Measurements from ENCODE around the gene UMAD1.

Gene UMAD1

DNA sequence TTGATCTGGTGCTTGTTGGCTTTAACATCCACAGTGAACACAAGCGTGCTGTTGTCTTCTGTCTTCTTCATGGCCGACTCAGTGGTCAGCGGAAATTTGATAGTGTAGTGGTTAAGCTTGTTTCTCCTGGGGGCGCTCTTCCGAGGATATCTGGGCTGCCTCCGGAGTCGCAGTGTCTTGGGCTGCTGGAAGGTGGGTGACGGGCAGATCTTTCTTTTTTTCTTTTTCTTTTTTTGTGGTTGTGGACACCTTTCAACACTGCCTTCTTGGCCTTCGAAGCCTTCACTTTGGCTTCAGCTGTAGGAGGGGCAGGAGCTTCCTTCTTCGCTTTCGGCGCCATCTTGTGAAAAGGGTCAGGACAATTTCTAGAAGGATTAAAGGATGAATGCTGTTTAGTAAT, 101.7 kb downstream of the UMAD1 start:
- CTCF ChIA-PET: no interaction called here
- DNase-seq (ENCODE audit: low spot score): no peak
- H3K27ac ChIP-seq: no peak overlapping the region
- TF ChIP-seq, protein P1, sequence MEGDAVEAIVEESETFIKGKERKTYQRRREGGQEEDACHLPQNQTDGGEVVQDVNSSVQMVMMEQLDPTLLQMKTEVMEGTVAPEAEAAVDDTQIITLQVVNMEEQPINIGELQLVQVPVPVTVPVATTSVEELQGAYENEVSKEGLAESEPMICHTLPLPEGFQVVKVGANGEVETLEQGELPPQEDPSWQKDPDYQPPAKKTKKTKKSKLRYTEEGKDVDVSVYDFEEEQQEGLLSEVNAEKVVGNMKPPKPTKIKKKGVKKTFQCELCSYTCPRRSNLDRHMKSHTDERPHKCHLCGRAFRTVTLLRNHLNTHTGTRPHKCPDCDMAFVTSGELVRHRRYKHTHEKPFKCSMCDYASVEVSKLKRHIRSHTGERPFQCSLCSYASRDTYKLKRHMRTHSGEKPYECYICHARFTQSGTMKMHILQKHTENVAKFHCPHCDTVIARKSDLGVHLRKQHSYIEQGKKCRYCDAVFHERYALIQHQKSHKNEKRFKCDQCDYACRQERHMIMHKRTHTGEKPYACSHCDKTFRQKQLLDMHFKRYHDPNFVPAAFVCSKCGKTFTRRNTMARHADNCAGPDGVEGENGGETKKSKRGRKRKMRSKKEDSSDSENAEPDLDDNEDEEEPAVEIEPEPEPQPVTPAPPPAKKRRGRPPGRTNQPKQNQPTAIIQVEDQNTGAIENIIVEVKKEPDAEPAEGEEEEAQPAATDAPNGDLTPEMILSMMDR (conservative IDR thresholded peaks at IDR 0.05; ENCODE audit: low read depth): no peak
- POLR2A ChIA-PET (ENCODE audit: low non-redundant PET): no interaction called here

DNA sequence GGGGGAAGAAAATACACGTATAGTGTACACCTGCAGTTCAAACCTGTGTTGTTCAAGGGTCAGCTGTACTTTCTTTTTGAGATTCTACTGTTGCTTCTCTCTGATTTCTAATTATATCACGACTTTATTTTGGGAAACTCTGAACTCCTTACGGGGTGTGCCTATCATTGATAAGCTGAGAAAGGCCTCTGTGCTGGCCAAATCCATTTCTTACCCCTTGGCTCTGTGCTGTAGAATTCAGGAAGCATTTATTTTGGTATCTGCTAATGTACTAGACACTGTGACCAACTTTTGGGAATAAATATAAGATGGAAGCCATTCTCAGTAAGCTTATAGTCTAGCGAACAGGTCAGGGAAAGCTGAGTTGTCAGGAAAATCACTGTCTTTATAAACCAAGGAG, 104.7 kb downstream of the UMAD1 start:
- H3K27ac ChIP-seq: no peak overlapping the region
- POLR2A ChIA-PET (ENCODE audit: low non-redundant PET): no interaction called here
- CTCF ChIA-PET: no interaction called here
- TF ChIP-seq, protein P1 (conservative IDR thresholded peaks at IDR 0.05; ENCODE audit: low read depth): no peak
- no peak for DNase-seq (ENCODE audit: low spot score)

DNA sequence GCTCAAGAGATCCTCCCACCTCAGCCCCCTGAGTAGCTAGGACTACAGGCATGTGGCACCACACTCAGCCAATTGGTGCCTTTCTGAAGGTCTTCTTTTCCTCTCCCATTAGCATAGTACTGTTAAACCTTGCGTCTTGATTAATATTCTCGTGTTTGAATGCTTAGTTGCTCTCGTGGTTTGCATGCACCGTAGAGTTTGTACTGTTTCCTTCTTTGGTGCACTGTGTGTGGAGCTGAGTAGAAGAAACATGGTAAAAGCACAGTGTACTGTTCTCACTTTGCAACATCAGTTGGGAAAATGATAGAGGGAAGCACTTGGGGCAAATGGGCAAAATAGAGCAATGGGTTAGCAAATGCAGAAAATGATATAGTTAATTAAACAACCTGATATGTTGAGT, 105.4 kb downstream of the UMAD1 start:
- TF ChIP-seq, protein P1 (conservative IDR thresholded peaks at IDR 0.05; ENCODE audit: low read depth): no peak
- no peak for DNase-seq (ENCODE audit: low spot score)
- no peak overlapping the region for H3K27ac ChIP-seq
- POLR2A ChIA-PET (ENCODE audit: low non-redundant PET): no interaction called here
- CTCF ChIA-PET: no interaction called here

DNA sequence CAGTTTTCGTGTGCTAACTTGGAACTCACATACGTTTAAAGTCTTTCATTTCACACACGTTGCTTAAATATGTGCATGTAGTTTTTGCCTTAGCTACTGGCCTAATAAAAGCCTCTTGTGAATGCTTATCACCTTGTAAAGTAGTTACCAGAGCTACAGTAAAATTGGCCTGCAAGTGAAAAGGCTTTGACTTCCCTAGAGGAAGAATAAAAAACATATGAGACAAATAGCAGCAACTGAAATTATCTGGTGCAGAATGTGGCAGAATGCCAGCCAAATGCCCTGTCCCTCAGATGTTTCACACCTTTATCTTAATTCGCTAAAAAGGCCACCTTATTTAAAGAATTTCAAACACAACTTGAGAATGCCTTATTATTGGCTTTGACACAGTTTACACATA, 105.9 kb downstream of the UMAD1 start:
- DNase-seq (ENCODE audit: low spot score): no peak
- TF ChIP-seq, protein P1 (conservative IDR thresholded peaks at IDR 0.05; ENCODE audit: low read depth): no peak
- no peak overlapping the region for H3K27ac ChIP-seq
- POLR2A ChIA-PET (ENCODE audit: low non-redundant PET): no interaction called here
- CTCF ChIA-PET: no interaction called here

DNA sequence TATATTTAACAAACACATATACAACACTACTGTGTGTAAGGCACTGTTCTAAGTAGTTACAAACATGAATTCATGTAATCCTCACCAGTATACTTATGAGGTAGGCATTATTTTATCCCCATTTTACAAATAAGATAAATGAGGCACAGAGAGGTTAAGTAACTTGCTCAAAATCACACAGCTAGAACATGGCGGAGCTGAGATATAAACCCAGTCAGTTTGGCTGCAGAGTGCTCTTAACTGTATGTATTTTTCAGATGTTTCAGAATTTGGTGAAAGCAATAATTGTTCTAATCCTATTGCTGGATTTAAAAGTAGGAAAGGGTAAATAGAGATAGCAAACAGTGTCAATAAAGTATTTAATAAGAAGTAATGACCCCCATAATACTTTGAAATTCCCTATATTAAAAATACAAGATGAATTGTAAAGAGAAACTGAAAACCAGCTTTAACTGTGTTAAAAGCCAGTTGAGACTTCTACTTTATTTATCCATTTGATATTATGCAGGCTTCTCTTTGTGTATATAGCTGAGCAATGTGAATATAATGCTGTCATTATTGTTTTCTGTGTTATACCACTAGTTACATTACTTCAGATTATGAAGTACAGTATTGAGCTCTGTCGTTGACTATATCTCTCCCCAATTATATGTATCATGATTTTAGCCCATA, 110.2 kb downstream of the UMAD1 start:
- H3K27ac ChIP-seq: no peak overlapping the region
- ChIA-PET POLR2A (ENCODE audit: low non-redundant PET) (no interaction called here), CTCF (interaction anchor here (0.5 to 1.4 kb wide), 2 partner anchors 12 to 69 kb away, joined by 4 read pairs; no protein-coding TSS in a partner anchor)
- TF ChIP-seq, protein P1 (conservative IDR thresholded peaks at IDR 0.05; ENCODE audit: low read depth): no peak
- no peak for DNase-seq (ENCODE audit: low spot score)

DNA sequence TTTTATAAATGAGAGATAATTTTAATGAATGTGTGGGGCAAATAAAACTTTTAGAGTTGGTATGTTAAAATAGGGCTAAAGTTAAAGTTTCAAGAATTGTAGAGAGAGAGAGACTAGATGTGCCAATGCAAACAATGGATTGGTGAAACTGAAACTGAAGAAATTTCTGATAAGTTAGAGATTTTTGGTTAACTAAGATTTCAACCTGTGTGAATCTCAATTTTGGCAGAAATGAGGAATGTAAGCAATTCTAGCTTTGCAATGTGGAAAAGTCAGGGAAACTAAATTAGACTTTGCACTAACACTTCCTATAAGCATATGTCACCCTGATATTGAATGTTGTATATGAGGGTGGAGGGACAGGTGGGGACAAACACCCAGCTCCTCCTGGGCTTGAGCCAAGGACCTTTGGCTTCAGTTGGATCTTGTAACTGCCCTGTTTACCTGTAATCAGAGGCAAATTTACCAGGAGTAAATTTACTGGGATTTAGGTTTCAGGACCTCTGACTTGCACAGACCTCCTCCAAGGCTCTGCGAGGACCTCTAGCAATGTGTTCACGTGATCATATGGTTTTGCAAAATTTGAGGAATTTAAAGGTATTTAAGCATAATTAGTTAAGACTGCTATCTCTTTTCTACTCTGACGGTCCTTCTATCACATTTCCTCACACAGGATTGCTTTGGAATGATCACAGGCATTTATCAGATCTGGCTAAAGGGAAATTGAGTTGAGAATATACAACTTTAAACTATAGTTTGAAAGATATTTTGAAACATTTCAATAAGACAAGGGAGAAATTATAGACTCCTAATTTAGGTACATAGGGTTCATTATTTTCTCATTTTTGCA, 110.9 kb downstream of the UMAD1 start:
- no peak overlapping the region for H3K27ac ChIP-seq
- CTCF ChIA-PET: interaction anchor here (1.4 kb wide), 1 partner anchor 70 kb away, joined by 4 read pairs; no protein-coding TSS in a partner anchor
- no peak for DNase-seq (ENCODE audit: low spot score)
- TF ChIP-seq, protein P1 (conservative IDR thresholded peaks at IDR 0.05; ENCODE audit: low read depth): no peak
- POLR2A ChIA-PET (ENCODE audit: low non-redundant PET): no interaction called here
